Esophagus squamous epithelium (tissue), 5 donors: ENCODE results near the gene HES4. TPM values are rescaled to one million over a fixed set of nuclear protein-coding genes. Genes with fewer than 3 reads are reported as not detected.
"Not testable (repeated sequence)": the region's sequence is repeated elsewhere in the genome, so short reads cannot be mapped to it uniquely, and the experiment has no call there.

Experiments used
- DNase-seq: peaks from one replicate; lab custom pipeline; 2025; lab: John Stamatoyannopoulos, UW
- H3K27ac ChIP-seq, 4 donors: fragments of 200-600 bp; sonication (generic); one replicate each; pipeline ENCODE4 v1.5.1; 2016 to 2019; ENCODE audit warnings: mild to moderate bottlenecking in 1 of 4
- H3K27me3 ChIP-seq, 4 donors: fragments of 200-600 bp; sonication (generic); 1 replicate in 3 of 4; 2 replicates in 1 of 4; pipeline versions ENCODE4 v1.5.1 to v1.6.0; 2017 to 2021; ENCODE audit warnings: antibody characterized with exemption in 1 of 4
- H3K36me3 ChIP-seq, 3 donors: fragments of 200-600 bp; sonication (generic); one replicate each; pipeline ENCODE4 v1.5.1; 2016 to 2019
- H3K4me1 ChIP-seq, 3 donors: fragments of 200-600 bp; sonication (generic); one replicate each; pipeline ENCODE4 v1.5.1; 2017 to 2019
- H3K4me3 ChIP-seq, 4 donors: fragments of 200-600 bp; sonication (generic); 1 replicate in 3 of 4; 2 replicates in 1 of 4; pipeline ENCODE4 v1.5.1; 2016 to 2019; ENCODE audit warnings: mild to moderate bottlenecking in 2 of 4, moderate library complexity in 1 of 4
- H3K9me3 ChIP-seq, 3 donors: fragments of 200-600 bp; sonication (generic); one replicate each; pipeline ENCODE4 v1.5.1; 2016 to 2019
- CTCF ChIP-seq, 6 experiments: fragments of 450-650 bp in 4 of 6; fragments of 200-600 bp in 2 of 6; sonication (generic) in 2 of 6; IDR thresholded peaks; one replicate each; pipeline ENCODE4 v1.5.1; 2016 to 2019; ENCODE audit warnings: antibody characterized with exemption in 6 of 6, mild to moderate bottlenecking in 4 of 6, moderate library complexity in 4 of 6
- POLR2A ChIP-seq, 4 donors: fragments of 450-650 bp; IDR thresholded peaks; one replicate each; pipeline ENCODE4 v1.6.1; 2017; ENCODE audit warnings: antibody characterized with exemption in 4 of 4, mild to moderate bottlenecking in 4 of 4, moderate library complexity in 3 of 4
- whole genome bisulfite sequencing, 2 donors: methylation state at CpG; one replicate each; pipeline ENCODE4 v1.1.5; 2018; 5-methylcytosine and 5-hydroxymethylcytosine counted together
- intact Hi-C: fragments of 100-400 bp; cut with DNase I; formaldehyde crosslinking; loops from one replicate; pipeline ENCODE4 v1.15.0; 2022
- total RNA-seq, 4 donors: library from RNA; depleted of rRNA; stranded (reverse); fragments of >200 nt; gene quantifications; one replicate each; pipeline ENCODE4 v1.1.0, GENCODE V29; 2016
- donor health status: DM: yes; HTN: yes; CAD: no.

Gene HES4
- total RNA-seq, 4 donors from 2014 or later: 15.1 to 16.2 (median 15.3) TPM

DNA sequence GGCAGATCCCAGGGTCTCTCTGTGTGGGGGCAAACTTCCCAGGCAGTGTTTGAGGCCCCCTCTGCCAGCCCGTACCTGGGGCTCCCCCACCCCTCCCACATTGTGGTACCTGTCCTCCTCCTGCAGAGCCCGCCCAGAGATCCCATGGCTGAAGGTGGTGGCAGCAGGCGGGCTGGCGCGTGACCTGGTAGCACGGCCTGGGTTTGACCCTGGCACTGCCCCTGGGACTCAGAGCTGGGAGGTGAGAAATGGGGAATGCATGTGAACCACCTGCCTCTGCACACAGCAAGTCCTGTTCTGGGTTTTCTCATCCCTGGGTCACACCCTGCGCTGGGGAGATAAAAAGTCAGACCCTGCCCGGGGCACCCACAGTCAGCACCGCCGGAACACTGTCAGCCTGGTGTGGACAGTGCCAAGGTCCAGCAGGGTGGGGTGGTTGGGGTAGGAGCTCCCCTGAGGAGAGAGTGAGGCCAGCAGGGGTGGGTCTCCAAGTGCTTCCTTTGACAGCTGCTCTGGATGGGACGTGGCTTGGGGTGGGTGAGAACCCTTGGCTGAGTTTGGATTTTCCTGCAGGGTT lies 31.9 kb upstream of the HES4 start:
- no peak overlapping the region for H3K27ac ChIP-seq
- peaks cover 15 to 42% (median 17%) of the 10 kb centered on the region in 3 donors for H3K4me1 ChIP-seq
- DNase-seq: no peak
- TF ChIP-seq CTCF (IDR thresholded peaks at IDR 0.05) (no peak), POLR2A (IDR thresholded peaks at IDR 0.05) (no peak)
- no peak overlapping the region for H3K4me3 ChIP-seq
- intact Hi-C loops: loop anchor here (10.0 kb wide), 2 partner anchors 83 to 263 kb away; partner anchors contain the start of gene C1orf159
- H3K9me3 ChIP-seq: no peaks in the 10 kb centered on the region
- 80 to 96% methylated on average over 1 to 4 of the region's 11 CpGs for WGBS, 2 donors
- peaks cover 0 to 11% (median 0%) of the 10 kb centered on the region in 3 donors for H3K36me3 ChIP-seq
- H3K27me3 ChIP-seq: peaks cover 0 to 50% (median 0%) of the 10 kb centered on the region in 4 donors

DNA sequence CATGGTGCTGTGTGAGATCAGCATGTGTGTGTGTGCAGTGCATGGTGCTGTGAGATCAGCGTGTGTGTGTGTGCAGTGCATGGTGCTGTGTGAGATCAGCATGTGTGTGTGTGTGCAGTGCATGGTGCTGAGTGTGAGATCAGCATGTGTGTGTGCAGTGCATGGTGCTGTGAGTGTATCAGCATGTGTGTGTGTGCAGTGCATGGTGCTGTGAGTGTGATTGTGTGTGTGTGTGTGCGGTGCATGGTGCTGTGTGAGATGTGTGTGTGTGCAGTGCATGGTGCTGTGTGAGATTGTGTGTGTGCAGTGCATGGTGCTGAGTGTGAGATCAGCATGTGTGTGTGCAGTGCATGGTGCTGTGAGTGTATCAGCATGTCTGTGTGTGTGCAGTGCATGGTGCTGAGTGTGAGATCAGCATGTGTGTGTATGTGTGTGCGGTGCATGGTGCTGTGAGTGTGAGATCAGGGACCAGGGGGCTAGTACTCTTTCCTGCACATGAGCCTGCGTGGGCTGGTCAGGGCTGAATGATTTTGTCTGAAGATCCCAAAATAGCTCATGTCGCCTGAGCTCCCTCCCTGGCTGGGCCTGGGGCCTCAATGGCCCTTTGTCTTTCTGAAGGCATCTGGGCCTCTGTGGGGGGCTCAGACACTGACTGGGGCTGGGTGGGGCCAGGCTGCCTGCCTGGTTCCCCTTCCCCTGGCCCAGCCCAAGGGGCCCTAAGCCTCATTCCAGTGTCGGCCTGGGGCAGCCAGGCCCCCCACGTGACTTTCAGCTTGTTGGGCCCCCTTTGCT lies 31.2 kb upstream of the HES4 start:
- 76 to 79% methylated on average over 4 to 5 of the region's 7 CpGs for WGBS, 2 donors
- not testable (repeated sequence) for H3K4me3 ChIP-seq, H3K27ac ChIP-seq, H3K9me3 ChIP-seq, DNase-seq
- peaks cover 0 to 11% (median 0%) of the 10 kb centered on the region in 3 donors for H3K36me3 ChIP-seq
- peaks cover 0 to 45% (median 0%) of the 10 kb centered on the region in 4 donors for H3K27me3 ChIP-seq
- peaks cover 17 to 45% (median 21%) of the 10 kb centered on the region in 3 donors for H3K4me1 ChIP-seq
- intact Hi-C loops: loop anchor here (10.0 kb wide), 2 partner anchors 84 to 264 kb away; partner anchors contain the start of gene C1orf159

GRCh38 chr1:1027791-1028190 lies 27.9 kb upstream of the HES4 start:
- Histone ChIP-seq H3K9me3 (no peaks in the 10 kb centered on the region), H3K36me3 (peaks cover 0 to 6% (median 0%) of the 10 kb centered on the region in 3 donors), H3K4me3 (no peak overlapping the region), H3K27ac (no peak overlapping the region), H3K4me1 (peaks cover 17 to 58% (median 38%) of the 10 kb centered on the region in 3 donors), H3K27me3 (peaks cover 0 to 16% (median 0%) of the 10 kb centered on the region in 4 donors)
- WGBS, 2 donors: 78 to 87% methylated on average over 3 to 9 of the region's 17 CpGs
- intact Hi-C loops: no loop called here
- no peak for DNase-seq
- TF ChIP-seq CTCF (IDR thresholded peaks at IDR 0.05) (no peak), POLR2A (IDR thresholded peaks at IDR 0.05) (no peak)

- Histone ChIP-seq H3K27me3 (peaks cover 0 to 6% (median 0%) of the 10 kb centered on the region in 4 donors), H3K27ac (no peak overlapping the region), H3K4me1 (peaks cover 14 to 58% (median 35%) of the 10 kb centered on the region in 3 donors), H3K36me3 (peaks cover 0 to 6% (median 0%) of the 10 kb centered on the region in 3 donors), H3K9me3 (no peaks in the 10 kb centered on the region), H3K4me3 (no peak overlapping the region)
- TF ChIP-seq POLR2A (IDR thresholded peaks at IDR 0.05) (no peak), CTCF (IDR thresholded peaks at IDR 0.05) (no peak)
- 50 to 63% methylated on average over 2 to 10 of the region's 21 CpGs for WGBS, 2 donors
- DNase-seq: no peak
- intact Hi-C loops: no loop called here
Observed at GRCh38 chr1:1026599-1027413, 26.9 kb upstream of the HES4 start.

- Histone ChIP-seq H3K36me3 (peaks cover 0 to 6% (median 0%) of the 10 kb centered on the region in 3 donors), H3K4me1 (peaks cover 25 to 63% (median 46%) of the 10 kb centered on the region in 3 donors), H3K27me3 (peaks cover 0 to 6% (median 0%) of the 10 kb centered on the region in 4 donors), H3K4me3 (peak overlapping the region in 2 of 4 donors; percentile 35 to 57), H3K9me3 (no peaks in the 10 kb centered on the region), H3K27ac (peak overlapping the region in 3 of 4 donors; percentile 65 to 79 (median 73))
- intact Hi-C loops: no loop called here
- no peak for DNase-seq
- TF ChIP-seq POLR2A (IDR thresholded peaks at IDR 0.05) (no peak), CTCF (IDR thresholded peaks at IDR 0.05) (no peak)
- 60% methylated on average over 1 of the region's 10 CpGs; no CpG with 5 or more reads in 1 of the 2 donors for WGBS, 2 donors
Observed at GRCh38 chr1:1025730-1026129, 25.8 kb upstream of the HES4 start.
